Psoas muscle (tissue), 8 donors: ENCODE measurements around the gene FNDC3B. TPM values are rescaled to one million over a fixed set of nuclear protein-coding genes. Genes with fewer than 3 reads are reported as not detected.

Source experiments
- ATAC-seq, 4 donors: fragments of 200-7000 bp; cut with Tn5 transposase; one replicate each; pipeline ENCODE4 v1.9.1; 2020; ENCODE audit warnings: moderate library complexity in 3 of 4, mild to moderate bottlenecking in 2 of 4
- DNase-seq, 2 donors: peaks; one replicate each; pipeline ENCODE4 v3.0.0-alpha.2; 2020
- H3K27ac ChIP-seq: fragments of 200-600 bp; one replicate; pipeline ENCODE4 v1.8.0; 2022
- H3K27me3 ChIP-seq, 3 donors: fragments of 200-600 bp in 1 of 3; one replicate each; pipeline versions ENCODE4 v1.6.1 to v1.8.0; 2013 to 2022; ENCODE audit warnings: low read length in 2 of 3, mild to moderate bottlenecking in 2 of 3, moderate library complexity in 1 of 3; ENCODE audit not compliant: insufficient read depth in 3 of 3
- H3K36me3 ChIP-seq, 2 donors: fragments of 200-600 bp in 1 of 2; one replicate each; pipeline versions ENCODE4 v1.6.1 to v1.8.0; 2013 to 2022; ENCODE audit warnings: low read depth in 1 of 2, mild to moderate bottlenecking in 1 of 2, moderate library complexity in 1 of 2; ENCODE audit not compliant: insufficient read depth in 1 of 2
- H3K4me1 ChIP-seq: fragments of 200-600 bp; one replicate; pipeline ENCODE4 v1.8.0; 2022
- H3K4me3 ChIP-seq: fragments of 200-600 bp; one replicate; pipeline ENCODE4 v1.8.0; 2022; ENCODE audit warnings: mild to moderate bottlenecking
- H3K9me3 ChIP-seq: fragments of 200-600 bp; one replicate; pipeline ENCODE4 v1.8.0; 2022
- CTCF ChIP-seq: fragments of 200-600 bp; IDR thresholded peaks from one replicate; pipeline ENCODE4 v1.8.0; 2022; ENCODE audit warnings: antibody characterized with exemption
- WGBS, 3 donors: extraction: QIAGEN DNeasy Blood & Tissue Kit; methylation state at CpG; one replicate each; pipeline versions ENCODE4 v1.1.6 to v1.1.7; 2013; 5-methylcytosine and 5-hydroxymethylcytosine counted together
- intact Hi-C, 2 donors: fragments of 100-400 bp; cut with DNase I; formaldehyde crosslinking; loops; one replicate each; pipeline versions ENCODE4 v1.11.0 to v1.14.2; 2022
- polyA plus RNA-seq, 3 donors: library from polyadenylated mRNA; stranded (reverse); fragments of 200-250 nt; gene quantifications; one replicate each; pipeline ENCODE4 v1.2.3, GENCODE V29; 2013
- total RNA-seq, 4 donors: library from RNA; stranded (reverse); fragmentation: NEBNext Ultra II Directional in 2 of 4; extraction: Animal tissue kit (Norgen Biotek cat#: 25700) in 2 of 4; gene quantifications; one replicate each; pipeline versions ENCODE4 v1.2.1 to v1.2.4, GENCODE V29; 2021 to 2023
- donor health status: healthy with polysubstance abuse.
- donor health status: DM: no; HTN: no; CAD: no; lungs with moderate emphysema.
- donor health status: Bipolar disorder and iron deficiency.
- donor health status: healthy.
- donor health status: DM: yes; HTN: yes; CAD: no.
- donor health status: DM: no; HTN: no; CAD: no.
- donor health status: DM: no; HTN: no; CAD: no.
- donor health status: DM: yes; HTN: yes; CAD: no.

The FNDC3B gene
- total and polyA plus RNA-seq, 7 donors: 12.4 to 133 (median 50.8) TPM

DNA sequence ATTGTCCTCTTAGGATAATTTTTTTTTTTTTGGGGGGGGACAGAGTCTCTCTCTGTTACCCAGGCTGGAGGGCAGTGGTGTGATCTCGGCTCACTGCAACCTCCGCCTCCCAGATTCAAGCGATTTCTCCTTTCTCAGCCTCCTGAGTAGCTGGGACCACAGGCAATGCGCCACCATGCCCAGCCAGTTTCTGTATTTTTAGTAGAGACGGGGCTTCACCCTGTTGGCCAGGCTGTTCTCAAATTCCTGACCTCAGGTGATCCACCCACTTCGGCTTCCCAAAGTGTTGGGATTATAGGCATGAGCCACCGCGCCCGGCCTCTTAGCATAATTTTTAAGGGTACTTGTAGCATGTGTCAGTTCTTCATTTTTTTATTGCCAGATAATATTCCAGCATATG is 122.6 kb downstream of the FNDC3B start:
- Histone ChIP-seq H3K36me3 (no peaks in the 10 kb centered on the region), H3K27ac (no peak overlapping the region), H3K4me1 (peaks cover 33% of the 10 kb centered on the region), H3K4me3 (no peak overlapping the region), H3K9me3 (no peaks in the 10 kb centered on the region), H3K27me3 (no peaks in the 10 kb centered on the region)
- intact Hi-C loops: no loop called here
- ATAC-seq (no peak), DNase-seq (no peak)
- 76 to 85% (median 79%) methylated on average over 9 of the region's 9 CpGs for WGBS, 3 donors
- TF ChIP-seq CTCF: no peak

DNA sequence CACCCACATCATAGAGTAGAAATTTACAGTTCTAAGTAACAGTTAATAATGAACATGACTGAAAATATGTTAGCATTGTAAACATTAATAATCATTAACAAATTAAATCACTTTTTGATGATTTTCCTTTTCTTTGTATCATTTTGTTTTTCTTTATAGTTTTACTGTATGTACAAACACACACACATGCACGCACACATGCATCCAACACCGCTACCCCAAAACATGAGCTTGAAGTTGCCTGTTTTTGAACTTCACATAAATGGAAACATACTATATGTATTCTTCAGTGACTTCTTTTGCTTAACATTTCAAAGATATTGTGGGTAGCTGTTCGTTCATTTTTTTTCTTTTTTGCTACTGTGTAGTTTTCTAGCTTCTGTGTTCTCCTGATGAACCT is 123.9 kb downstream of the FNDC3B start:
- H3K27me3 ChIP-seq: no peaks in the 10 kb centered on the region
- WGBS, 3 donors: 94 to 98% (median 96%) methylated on average over 3 of the region's 3 CpGs
- intact Hi-C loops: no loop called here
- no peak for TF ChIP-seq CTCF
- H3K4me3 ChIP-seq: no peak overlapping the region
- H3K9me3 ChIP-seq: no peaks in the 10 kb centered on the region
- peaks cover 34% of the 10 kb centered on the region for H3K4me1 ChIP-seq
- no peak for ATAC-seq
- H3K36me3 ChIP-seq: no peaks in the 10 kb centered on the region
- DNase-seq: no peak
- no peak overlapping the region for H3K27ac ChIP-seq

DNA sequence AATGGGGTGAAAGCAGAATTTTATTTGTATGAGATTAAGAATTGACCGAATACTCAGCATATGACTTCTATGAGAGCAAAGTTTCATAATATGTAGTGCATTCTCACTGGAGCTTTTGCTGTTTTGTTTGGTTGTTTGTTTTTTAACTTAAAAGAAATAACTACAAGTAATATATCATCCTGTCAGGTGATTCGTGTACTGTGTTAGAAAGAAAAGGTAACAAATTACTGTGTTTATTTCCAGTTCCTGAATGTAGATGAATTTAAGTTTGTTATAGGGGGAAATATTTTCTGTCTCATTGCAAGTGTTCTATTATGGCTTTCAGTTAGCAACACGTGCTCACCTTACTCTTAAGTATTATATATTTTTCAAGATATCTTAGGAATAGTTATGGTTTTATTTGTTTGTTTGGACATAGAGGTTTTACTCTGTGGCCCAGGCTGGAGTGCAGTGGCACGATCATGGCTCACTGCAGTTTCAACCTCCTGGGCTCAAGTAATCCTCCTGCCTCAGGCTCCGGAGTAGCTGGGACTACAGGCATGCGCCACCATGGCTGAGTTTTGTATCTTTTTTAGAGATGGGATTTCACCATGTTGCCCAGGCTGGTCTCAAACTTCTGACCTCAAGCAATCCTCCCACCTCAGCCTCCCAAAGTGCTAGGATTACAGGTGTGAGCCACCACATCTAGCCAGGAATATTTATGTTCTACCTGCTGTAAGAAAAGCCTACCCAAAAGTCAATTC is 125.4 kb downstream of the FNDC3B start:
- WGBS, 3 donors: 93 to 96% (median 95%) methylated on average over 6 of the region's 6 CpGs
- Histone ChIP-seq H3K36me3 (no peaks in the 10 kb centered on the region), H3K4me1 (peaks cover 42% of the 10 kb centered on the region), H3K9me3 (no peaks in the 10 kb centered on the region), H3K4me3 (no peak overlapping the region), H3K27me3 (no peaks in the 10 kb centered on the region), H3K27ac (no peak overlapping the region)
- no peak for TF ChIP-seq CTCF
- DNase-seq (no peak), ATAC-seq (no peak)
- intact Hi-C loops: no loop called here

DNA sequence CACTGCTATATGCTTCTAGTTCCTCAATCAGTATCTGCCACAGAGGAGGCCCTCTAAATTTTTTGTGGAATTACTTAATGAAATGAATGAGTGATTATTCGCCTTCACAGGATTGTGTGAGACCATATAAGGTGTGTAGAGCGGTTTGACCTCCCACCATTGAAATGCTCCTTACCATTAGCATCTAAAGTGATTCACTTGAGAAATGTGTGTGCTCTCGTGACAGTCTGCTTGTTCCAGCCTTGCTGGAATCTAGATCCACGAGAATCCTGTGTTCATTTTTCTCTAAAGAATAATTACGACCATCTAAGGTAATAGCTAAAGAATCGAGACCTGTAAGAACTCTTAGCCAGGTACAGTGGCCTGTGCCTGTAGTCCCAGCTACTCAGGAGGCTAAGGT is 126.9 kb downstream of the FNDC3B start:
- no peak overlapping the region for H3K27ac ChIP-seq
- H3K27me3 ChIP-seq: no peaks in the 10 kb centered on the region
- peaks cover 44% of the 10 kb centered on the region for H3K4me1 ChIP-seq
- no peak for DNase-seq
- no peak for ATAC-seq
- no peaks in the 10 kb centered on the region for H3K36me3 ChIP-seq
- intact Hi-C loops: no loop called here
- no peaks in the 10 kb centered on the region for H3K9me3 ChIP-seq
- no peak for TF ChIP-seq CTCF
- WGBS, 3 donors: 95 to 98% (median 96%) methylated on average over 6 of the region's 6 CpGs
- H3K4me3 ChIP-seq: no peak overlapping the region

DNA sequence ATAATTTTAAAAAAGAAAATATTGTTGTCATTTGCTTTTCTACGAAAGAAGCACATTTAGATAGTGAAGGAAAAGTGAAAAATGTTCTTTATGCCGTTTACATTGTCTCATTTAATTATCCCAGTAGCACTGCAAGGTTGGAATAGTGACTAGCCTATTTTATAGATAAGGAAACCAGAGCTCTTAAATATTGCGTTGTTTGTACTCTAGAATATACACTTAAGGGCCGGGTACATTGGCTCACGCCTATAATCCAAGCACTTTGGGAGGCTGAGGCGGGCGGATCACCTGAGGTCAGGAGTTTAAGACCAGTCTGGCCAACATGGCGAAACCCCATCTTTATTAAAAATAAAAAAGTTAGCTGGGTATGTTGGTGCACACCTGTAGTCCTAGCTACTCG is 127.5 kb downstream of the FNDC3B start:
- no peaks in the 10 kb centered on the region for H3K36me3 ChIP-seq
- 95 to 97% (median 96%) methylated on average over 9 of the region's 9 CpGs for WGBS, 3 donors

More for the DNA sequence above, 127.5 kb downstream of the FNDC3B start:
- peaks cover 47% of the 10 kb centered on the region for H3K4me1 ChIP-seq
- H3K9me3 ChIP-seq: no peaks in the 10 kb centered on the region
- H3K27me3 ChIP-seq: no peaks in the 10 kb centered on the region
- intact Hi-C loops: no loop called here
- H3K4me3 ChIP-seq: no peak overlapping the region
- ATAC-seq (no peak), DNase-seq (no peak)
- TF ChIP-seq CTCF: no peak
- no peak overlapping the region for H3K27ac ChIP-seq
